Retina (tissue), 1 donor: ENCODE data around the gene PICALM.
"Not testable (repeated sequence)": the region's sequence is repeated elsewhere in the genome, so short reads cannot be mapped to it uniquely, and the experiment has no call there.

ENCODE experiments used
- DNase-seq: peaks from one replicate; pipeline ENCODE4 v3.0.0-alpha.2; 2016

Gene PICALM, protein sequence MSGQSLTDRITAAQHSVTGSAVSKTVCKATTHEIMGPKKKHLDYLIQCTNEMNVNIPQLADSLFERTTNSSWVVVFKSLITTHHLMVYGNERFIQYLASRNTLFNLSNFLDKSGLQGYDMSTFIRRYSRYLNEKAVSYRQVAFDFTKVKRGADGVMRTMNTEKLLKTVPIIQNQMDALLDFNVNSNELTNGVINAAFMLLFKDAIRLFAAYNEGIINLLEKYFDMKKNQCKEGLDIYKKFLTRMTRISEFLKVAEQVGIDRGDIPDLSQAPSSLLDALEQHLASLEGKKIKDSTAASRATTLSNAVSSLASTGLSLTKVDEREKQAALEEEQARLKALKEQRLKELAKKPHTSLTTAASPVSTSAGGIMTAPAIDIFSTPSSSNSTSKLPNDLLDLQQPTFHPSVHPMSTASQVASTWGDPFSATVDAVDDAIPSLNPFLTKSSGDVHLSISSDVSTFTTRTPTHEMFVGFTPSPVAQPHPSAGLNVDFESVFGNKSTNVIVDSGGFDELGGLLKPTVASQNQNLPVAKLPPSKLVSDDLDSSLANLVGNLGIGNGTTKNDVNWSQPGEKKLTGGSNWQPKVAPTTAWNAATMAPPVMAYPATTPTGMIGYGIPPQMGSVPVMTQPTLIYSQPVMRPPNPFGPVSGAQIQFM

DNA sequence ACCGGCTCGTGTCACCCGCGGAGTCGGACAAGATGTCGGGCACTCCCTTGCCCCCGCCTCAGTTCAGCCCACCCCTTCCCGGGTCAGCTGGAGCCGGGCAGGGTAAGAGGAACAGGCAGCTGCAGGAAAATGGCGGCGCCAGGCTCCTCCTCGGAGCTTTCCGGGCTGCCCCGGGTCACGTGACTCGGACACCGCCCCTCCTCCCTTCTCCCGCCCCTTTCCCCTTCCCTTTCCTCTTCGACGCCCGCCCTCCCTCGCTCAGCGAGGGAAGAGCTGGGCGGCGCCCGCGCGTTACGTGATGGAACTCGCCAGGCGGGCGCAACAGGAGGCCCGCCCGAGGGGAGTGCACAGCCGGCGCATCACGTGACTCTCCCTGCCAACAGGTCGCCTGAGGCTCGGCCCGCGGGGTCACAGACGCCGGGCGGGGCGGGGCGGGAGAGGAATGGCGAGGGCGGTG is at the start of gene PICALM:
Gene PICALM, minus strand, starts transcription at position 134 of the 457 bp plus-strand sequence. CDS start 304 bp downstream, outside the sequence.
- peak; percentile 97 for DNase-seq

DNA sequence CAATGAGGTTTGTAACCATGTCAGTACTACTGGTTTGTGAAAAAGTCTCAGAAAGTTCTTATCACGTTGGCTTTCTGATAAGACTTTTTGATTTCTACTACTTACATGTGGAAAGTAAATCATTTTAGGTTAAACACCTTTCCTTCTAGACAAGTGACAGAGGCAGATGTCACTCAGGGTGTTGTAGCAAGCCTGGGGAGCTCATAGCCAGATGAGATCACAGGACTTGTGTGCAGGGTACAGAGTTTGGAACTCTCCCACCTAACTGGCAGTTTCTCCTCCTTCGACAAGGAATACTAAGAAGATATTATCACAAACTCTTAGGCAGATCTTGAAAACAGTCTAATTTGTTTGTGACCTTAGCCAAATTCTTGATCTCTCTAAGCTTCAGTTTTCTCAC is 49.4 kb upstream of the PICALM start:
- DNase-seq: no peak

DNA sequence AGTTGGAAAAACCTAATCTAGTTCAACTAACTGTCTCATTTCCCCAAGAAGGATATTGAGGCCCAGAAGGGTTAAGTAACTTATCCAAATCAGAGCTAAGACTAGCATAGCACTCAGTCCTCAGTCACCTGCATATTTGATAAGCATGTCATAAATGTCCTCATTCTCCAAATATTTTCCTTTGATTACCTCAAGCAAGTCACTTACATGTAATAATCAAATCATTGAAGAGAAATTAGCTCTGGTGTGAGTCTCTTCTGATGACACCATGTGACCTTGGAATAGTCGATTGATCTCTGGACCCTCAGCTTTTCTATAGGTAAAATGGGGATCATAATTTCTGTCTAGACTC is 48.8 kb upstream of the PICALM start:
- DNase-seq: no peak

DNA sequence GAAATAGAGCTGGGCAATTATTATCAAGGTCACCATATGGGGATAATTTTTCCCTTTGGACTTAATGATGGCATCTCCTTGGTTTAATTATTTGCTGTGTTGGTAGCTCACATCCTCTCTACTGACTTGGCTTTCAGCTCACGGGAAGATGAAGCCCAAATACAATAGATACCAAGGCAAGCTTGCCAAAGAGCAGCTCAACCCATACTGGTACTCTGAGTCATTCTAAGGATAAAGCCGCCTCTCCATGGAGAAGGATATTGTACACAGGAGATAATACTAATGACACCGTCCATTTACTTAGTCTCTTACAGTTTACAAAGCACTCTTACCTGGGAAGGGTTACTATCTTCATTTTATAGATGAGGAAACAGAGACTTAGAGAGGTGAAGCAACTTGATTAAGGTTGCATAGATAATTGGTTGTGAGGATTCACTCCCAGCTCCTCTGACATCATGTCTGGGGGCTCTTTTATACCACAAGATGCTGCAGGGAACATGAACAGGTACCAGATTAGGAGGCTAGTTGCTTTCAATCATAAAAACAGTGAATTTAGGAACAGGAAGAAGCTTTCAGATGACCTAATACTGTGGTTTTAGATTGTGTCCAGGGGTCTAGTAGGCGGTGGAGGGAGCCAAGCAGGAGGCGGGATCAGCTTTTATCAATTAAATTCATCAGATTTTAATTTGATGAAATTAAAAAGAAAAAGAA is 48.3 kb upstream of the PICALM start:
- DNase-seq: no peak

DNA sequence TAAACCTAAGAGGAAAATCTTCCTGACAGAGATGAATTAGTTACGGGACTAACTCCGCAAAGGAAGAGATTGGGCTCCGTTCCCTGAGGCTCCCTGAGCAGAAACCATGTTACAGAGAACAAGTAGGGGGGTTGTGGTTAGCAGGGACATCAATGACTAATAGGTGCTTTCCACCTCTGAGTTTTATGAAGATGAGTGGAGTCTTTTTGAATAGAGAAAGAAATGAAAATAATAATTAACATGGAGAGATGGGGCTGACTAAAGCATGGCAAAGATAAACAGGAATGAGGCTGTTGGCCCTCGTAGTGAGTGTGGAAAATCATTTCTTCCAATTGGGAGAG is 47.5 kb upstream of the PICALM start:
- no peak for DNase-seq

DNA sequence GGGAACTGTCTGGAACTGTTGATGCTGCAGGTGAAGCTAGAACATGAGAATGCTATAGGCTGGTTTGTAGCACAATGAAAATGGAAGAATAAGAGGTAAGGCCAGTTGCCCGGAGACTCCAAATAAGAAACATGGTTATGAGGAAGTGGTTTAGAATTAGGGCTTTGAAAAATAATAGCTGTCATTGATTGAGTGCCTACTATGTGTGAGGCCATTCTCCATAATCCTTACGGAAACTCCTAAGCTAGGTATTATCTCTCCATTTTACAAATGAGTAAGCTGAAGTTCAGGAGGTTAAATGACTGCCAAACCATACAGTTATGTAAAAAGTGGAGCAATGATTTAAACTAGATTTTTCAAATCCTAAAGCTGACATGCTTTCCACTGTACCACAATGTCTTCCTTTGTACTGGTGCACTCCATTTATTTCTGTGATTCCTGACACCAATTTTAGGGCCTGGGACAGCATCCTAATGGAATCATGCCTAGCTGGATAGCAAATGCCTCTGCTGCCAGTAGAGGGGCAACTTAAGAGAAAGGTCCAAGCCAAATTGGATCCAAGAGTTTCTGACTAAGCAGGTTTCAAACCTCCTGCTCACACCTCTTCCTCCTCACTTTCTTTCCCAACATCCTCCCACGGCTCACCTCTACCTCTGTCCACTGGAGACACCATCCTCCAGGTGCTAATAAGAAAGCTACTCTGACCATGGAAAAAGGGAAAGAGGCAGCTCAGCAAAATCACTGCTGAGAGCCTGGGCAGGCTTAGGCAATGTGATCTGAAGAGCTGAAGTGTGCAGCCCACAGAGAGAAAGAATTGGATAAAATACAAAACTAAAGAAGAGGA is 46.9 kb upstream of the PICALM start:
- no peak for DNase-seq

DNA sequence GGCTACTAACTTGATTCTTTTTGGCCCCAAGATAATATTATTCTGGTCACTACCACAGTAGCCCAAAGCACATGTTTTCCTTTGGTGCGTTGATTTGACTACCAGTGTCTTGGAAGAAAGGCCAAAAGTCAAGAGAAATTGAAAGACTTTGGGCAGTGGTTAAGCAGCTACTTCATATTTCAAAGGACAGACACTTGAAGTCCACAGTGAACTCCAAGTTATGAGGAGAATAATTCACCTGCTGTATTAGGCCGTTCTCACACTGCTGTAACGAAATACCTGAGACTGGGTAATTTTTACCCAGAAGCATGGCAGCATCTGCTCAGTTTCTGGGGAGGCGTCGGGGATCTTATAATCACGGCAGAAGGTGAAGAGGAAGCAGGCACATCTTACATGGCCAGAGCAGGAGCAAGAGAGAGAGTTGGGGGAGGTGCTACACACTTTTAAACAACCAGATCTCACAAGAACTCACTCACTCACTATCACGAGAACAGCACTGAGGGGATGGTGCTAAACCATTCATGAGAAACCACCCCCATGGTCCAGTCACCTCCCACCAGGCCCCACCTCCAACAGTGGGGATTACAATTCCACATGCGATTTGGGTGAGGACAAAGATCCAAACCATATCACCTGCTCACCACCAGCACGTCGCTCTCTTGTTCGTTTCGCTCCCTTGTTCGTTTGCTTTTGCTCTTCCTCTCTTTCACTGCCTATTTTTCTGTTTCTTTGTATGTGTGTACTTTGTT is 40.2 kb upstream of the PICALM start:
- no peak for DNase-seq

DNA sequence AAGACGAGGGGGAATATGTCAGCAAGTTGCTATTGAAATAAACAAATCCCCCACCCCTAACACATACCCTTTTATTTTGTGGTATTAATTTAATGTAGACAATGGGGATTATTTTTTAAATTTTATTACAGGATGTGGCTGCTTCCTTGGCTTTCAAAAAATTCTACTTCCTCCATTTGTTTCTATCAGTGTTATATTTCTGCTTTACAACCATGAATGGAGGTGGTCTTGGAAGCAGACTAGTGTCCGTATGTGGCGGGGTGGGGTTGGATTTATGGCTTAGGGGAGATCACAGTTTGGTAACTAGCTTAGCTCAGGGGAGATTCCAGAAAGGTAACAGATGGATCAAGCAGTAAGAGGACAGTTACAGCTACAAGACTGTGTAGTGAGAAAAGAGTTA is 39.3 kb upstream of the PICALM start:
- no peak for DNase-seq

DNA sequence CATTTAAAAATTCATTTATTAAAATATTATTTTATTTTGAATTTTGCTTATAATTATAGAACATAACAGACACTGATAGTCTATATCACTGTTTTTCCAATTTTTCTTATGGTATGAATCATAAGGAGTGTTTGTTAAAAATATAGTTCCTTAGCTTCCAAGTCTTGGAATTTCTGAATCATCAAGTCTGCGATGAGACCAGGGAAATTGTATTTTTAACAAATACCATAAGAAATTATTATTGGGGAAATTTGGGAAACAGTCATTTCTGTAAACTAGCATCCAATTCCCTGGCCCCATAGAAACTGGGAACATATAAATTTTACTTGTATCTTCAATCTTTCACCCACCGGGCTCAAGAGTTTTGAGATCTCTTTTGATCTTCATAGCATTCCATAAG is 38.0 kb upstream of the PICALM start:
- DNase-seq: no peak

DNA sequence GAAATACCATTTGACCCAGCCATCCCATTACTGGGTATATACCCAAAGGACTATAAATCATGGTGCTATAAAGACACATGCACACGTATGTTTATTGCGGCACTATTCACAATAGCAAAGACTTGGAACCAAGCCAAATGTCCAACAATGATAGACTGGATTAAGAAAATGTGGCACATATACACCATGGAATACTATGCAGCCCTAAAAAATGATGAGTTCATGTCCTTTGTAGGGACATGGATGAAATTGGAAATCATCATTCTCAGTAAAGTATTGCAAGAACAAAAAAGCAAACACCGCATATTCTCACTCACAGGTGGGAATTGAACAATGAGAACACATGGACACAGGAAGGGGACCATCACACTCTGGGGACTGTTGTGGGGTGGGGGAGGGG is 37.1 kb upstream of the PICALM start:
- DNase-seq: not testable (repeated sequence)

DNA sequence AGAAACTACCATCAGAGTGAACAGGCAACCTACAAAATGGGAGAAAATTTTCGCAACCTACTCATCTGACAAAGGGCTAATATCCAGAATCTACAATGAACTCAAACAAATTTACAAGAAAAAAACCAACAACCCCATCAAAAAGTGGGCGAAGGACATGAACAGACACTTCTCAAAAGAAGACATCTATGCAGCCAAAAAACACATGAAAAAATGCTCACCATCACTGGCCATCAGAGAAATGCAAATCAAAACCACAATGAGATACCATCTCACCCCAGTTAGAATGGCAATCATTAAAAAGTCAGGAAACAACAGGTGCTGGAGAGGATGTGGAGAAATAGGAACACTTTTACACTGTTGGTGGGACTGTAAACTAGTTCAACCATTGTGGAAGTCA is 36.7 kb upstream of the PICALM start:
- DNase-seq: not testable (repeated sequence)

DNA sequence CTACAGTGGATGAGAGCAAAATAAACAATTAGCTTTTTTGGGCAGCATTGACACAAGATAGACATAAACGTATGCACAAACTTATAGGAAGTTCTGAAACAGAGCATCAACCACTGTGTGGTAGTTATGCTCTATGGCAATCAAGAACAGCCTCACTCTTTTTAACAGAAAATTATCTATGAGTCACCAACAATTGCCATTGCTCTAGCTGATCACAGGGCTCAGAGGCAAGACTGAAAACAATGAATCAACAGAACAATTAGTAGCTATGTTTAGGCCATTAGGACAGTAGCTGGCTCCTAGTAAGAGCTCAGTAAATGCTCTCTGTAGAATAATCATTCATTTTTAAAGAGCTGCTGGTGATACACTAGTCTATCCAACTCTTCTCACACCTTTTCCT is 34.9 kb upstream of the PICALM start:
- no peak for DNase-seq

DNA sequence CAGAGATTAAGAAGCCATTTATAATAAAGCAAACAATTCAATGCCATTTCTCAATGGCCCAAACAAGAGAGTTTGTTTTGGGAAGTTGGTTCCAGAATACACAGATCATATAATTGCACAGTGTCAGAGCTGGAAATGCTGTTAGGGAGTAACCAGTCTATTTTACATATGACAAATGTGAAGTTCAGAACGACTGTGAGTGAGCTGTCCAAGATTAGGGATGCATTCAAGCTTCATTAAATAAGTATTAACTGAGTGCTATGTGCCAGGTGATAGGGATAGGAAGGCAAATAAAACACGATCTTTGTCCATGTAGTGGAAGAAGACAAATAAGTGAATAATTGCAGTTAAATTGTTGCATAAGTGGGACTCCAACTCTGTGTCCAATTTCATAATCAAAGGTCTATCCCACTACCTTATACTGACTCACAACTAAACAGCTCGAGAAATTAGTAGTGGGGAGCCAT is 33.1 kb upstream of the PICALM start:
- no peak for DNase-seq

DNA sequence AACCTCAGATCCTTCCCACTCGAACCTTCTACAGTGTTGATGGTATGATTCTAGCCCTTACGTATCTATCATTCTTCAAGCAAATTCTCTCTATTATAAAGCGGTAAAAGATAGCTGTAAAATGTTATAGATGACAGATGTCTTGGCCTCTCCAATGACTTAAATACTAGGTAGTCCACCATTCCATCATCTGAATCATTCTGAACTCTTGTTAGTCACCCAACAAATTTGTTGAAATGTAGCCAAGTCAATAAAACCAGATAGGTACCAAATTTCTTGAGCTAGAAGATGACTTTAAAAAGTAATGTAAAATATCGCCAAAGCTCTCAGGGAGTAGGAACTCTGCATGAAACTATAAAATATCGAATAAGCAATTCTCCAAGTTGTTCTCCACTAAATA is 32.6 kb upstream of the PICALM start:
- no peak for DNase-seq

DNA sequence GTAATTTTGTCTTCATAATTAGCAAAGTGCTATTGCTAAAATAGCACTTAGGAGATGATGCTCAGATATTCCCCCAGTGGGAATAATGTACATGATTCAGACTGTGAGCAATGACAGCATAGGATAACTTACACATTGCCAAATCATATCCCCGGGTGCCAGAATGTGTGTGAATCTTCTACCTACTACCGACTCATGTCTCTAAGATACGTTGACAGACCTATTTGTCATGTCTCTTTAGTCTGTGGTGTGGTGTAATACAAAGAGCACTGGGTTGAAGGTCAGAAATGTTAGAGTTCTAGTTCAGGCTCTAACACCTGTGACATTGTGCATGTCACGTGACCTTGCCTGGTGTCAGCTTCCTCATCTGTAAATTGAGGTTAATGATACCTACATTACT is 31.0 kb upstream of the PICALM start:
- no peak for DNase-seq

DNA sequence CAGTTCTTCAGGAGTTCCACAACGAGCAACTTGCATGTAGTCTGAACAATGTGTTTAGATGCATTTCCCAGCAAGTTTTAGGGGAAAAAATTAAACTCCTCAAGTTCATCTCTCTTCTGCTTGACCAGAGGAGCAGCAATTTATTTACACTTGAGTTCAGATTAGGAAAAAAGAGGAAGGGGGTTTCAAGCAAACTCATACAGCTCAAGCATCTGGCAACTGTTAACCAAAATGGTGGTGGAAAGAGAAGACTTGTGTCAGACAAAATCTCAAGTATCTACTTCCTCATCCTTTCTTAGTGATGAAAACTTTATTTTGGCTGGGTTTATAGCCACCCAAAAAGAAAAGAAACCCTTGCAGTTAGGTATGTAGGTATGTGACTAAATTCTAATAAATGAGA is 29.1 kb upstream of the PICALM start:
- no peak for DNase-seq

DNA sequence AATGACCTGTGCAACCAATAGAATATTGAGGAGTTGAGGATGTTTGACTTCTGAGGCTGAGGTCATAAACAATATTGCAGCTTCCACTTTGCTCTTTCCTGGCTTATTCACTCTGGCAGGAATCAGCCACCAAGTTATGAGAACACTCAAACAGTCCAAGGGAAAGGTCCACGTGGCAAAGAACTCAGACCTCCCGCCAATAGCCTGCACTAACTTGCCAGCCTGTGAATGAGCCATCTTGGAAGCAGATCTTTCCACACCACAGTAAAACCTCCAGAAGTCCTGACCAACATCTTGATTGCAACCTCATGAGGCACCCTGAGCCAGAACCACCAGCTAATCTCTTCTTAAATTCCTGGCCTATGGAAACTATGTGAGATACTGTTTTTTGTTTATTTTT is 22.7 kb upstream of the PICALM start:
- DNase-seq: no peak

DNA sequence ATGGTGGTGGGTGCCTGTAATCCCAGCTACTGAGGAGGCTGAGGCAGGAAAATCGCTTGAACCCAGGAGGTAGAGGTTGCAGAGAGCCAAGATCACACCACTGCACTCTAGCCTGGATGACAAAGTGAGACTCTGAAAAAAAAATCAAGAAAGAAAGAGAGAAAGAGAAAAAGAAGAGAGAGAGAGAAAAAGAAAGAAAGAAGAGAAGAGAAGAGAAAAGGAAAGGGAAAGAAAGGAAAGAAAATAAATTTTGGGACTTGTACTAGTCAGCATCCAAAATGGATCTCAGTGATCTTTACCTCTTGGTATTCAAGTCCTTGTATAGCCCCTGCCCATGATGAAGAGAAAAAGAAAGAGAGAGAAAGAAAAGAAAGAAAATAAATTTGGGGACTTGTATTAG is 22.2 kb upstream of the PICALM start:
- no peak for DNase-seq

DNA sequence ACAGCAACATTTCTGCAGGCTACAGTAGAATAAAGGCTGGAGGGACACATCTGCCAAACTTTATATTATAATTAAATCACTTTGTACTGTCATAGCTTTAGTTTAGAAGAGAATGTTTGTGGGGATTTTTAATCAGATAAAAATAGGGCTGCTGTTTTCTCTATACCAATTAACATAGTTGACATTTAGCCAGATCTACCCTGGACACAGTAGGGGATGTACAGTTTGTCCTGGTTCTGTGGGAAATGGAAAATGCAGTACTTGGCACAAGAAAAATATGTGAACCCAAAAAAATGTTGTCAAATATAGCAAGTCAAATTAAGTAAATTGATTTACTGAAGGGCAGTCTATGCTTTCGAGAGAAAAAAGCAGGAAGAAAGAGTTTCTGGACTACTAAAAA is 20.8 kb upstream of the PICALM start:
- no peak for DNase-seq

DNA sequence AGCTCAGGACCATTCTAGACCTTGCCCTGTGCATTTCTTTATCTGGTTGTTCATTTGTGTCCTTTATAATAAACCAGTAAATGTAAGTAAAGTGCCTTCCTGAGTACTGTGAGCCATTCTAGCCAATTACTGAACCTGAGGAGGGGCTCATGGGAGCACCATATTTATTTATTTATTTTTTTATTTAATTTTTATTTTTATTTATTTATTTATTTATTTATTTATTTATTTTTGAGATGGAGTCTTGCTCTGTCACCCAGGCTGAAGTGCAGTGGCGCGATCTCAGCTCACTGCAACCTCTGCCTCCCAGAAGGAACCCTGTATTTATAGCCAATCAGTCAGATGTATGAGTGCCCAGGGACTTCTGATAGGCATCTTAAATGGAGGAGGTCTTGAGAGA is 18.8 kb upstream of the PICALM start:
- DNase-seq: not testable (repeated sequence)

DNA sequence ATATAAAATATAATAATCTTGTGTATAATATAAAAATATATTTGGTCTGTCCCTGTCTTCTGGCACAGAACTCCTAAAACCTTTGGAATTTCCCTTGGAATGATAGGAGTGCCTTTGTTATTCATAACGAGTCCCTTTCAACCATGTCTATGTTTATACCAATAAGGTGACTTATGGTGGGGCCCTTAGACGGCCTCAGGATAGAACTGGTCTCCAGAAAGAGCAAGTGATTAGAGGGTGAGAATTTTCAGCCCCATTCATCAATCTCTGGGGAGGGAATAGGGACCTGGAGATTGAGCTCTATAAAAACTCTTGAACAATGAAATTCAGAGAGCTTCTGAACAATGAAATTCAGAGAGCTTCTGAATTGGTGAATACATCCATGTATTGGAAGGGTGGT is 18.4 kb upstream of the PICALM start:
- no peak for DNase-seq

DNA sequence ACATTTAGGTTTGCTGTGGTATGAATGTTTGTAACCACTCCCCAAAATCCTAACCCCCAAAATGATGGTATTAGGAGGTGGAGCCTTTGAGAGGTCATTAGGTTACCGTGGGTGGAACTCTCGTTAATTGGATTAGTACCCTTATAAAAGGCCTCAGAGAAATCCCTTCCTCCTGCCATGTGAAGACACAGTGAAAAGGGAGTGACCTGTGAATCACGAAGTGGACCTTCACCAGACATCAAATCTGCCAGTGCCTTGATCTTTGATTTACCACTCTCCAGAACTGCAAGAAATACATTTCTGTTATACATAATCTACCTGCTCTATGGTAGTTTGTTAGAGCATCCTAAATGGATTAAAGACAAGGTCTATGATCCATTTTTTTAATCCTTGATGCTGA is 12.6 kb upstream of the PICALM start:
- no peak for DNase-seq
